HCT116 (cell line): ENCODE data around the gene ANKRD44. TPM values are rescaled to one million over a fixed set of nuclear protein-coding genes. Genes with fewer than 3 reads are reported as not detected.

Experiments used
- ATAC-seq: fragments of 200-7000 bp; cut with Tn5 transposase; 2 replicates; pipeline ENCODE4 v1.9.1; 2020; ENCODE audit warnings: mild to moderate bottlenecking, moderate library complexity
- BruUV-seq: library from RNA; stranded (reverse); fragments of 400-500 nt; replicated peaks from 2 replicates; lab custom pipeline; 2021; lab: Mats Ljungman, UMichigan
- CTCF ChIA-PET: fragments of 300-600 bp; sonication (Branson Sonifier 250); formaldehyde crosslinking; loops from one replicate; lab custom pipeline; 2021; ENCODE audit warnings: antibody characterized with exemption; lab: Charles Lee
- POLR2A ChIA-PET: fragments of 300-600, 350-600 bp; sonication (Branson Sonifier 250); formaldehyde crosslinking; loops from one replicate; lab custom pipeline; 2021; ENCODE audit warnings: antibody characterized with exemption; lab: Charles Lee
- RAD21 ChIA-PET, 2 experiments: fragments of 300-600 bp; sonication (Branson Sonifier 250); formaldehyde crosslinking; loops; one replicate each; lab custom pipeline; 2023; ENCODE audit warnings: low total read pairs in 2 of 2; ENCODE audit not compliant: uncharacterized antibody in 2 of 2, unreplicated experiment in 2 of 2, low non-redundant PET in 1 of 2; lab: Charles Lee
- DNase-seq: peaks from one replicate; pipeline ENCODE4 v3.0.0-alpha.2; 2010; ENCODE audit warnings: low read depth, low spot score
- H2AFZ ChIP-seq: fragments of 200-600 bp; shearing (Covaris generic), sonication (generic); 2 replicates; pipeline ENCODE4 v1.6.1; 2017; ENCODE audit warnings: low read depth, mixed run types, mixed read lengths, antibody characterized with exemption, low read length; ENCODE audit not compliant: poor library complexity, severe bottlenecking
- H3K27ac ChIP-seq: 2 replicates; pipeline ENCODE4 v1.5.1; 2012; ENCODE audit warnings: low read depth, low read length
- H3K27me3 ChIP-seq: fragments of 200-600 bp; sonication (generic); 2 replicates; pipeline ENCODE4 v1.6.1; 2016; ENCODE audit warnings: mixed run types, low read length, mixed read lengths; ENCODE audit not compliant: insufficient read depth
- H3K36me3 ChIP-seq, 2 experiments: fragments of 200-500 bp in 1 of 2; fragments of 200-600 bp in 1 of 2; sonication (Bioruptor generic) in 1 of 2; sonication (generic) in 1 of 2; 2 replicates each; pipeline versions ENCODE4 v1.5.1 to v1.6.1; 2014 to 2016; ENCODE audit warnings: low read length in 2 of 2, inconsistent platforms in 1 of 2, mixed read lengths in 1 of 2, mixed run types in 1 of 2; ENCODE audit not compliant: insufficient read depth in 2 of 2, control insufficient read depth in 1 of 2
- H3K4me1 ChIP-seq, 2 experiments: fragments of 200-600 bp in 1 of 2; sonication (generic) in 1 of 2; 2 replicates each; pipeline versions ENCODE4 v1.5.1 to v1.6.1; 2012 to 2017; ENCODE audit warnings: low read length in 2 of 2, inconsistent platforms in 1 of 2, mild to moderate bottlenecking in 1 of 2, mixed read lengths in 1 of 2, mixed run types in 1 of 2, moderate library complexity in 1 of 2; ENCODE audit not compliant: insufficient read depth in 2 of 2, control insufficient read depth in 1 of 2
- H3K4me2 ChIP-seq: fragments of 200-600 bp; sonication (generic); 2 replicates; pipeline ENCODE4 v1.6.1; 2017; ENCODE audit warnings: mixed run types, low read length, mixed read lengths
- H3K4me3 ChIP-seq, 2 experiments: fragments of 200-600 bp in 1 of 2; sonication (generic) in 1 of 2; replicated peaks in 1 of 2; 2 replicates each; pipeline ENCODE4 v1.5.1; 2011 to 2016; ENCODE audit warnings: low read length in 2 of 2, control low read depth in 1 of 2, low read depth in 1 of 2, mild to moderate bottlenecking in 1 of 2, mixed read lengths in 1 of 2, mixed run types in 1 of 2
- H3K79me2 ChIP-seq: fragments of 200-600 bp; sonication (generic); 2 replicates; pipeline ENCODE4 v1.6.1; 2017; ENCODE audit warnings: mild to moderate bottlenecking, mixed run types, low read length, moderate library complexity, mixed read lengths; ENCODE audit not compliant: insufficient read depth
- H3K9ac ChIP-seq: fragments of 200-600 bp; sonication (generic); 2 replicates; pipeline ENCODE4 v1.6.1; 2016; ENCODE audit warnings: low read length, mixed read lengths
- H3K9me2 ChIP-seq: fragments of 200-600 bp; sonication (generic), shearing (Covaris generic); 2 replicates; pipeline ENCODE4 v1.6.1; 2017; ENCODE audit warnings: mixed run types, mild to moderate bottlenecking, moderate library complexity; ENCODE audit not compliant: insufficient read depth
- H3K9me3 ChIP-seq, 2 experiments: fragments of 200-500 bp in 1 of 2; fragments of 200-600 bp in 1 of 2; sonication (Bioruptor generic) in 1 of 2; sonication (generic) in 1 of 2; 2 replicates each; pipeline ENCODE4 v1.6.1; 2014 to 2017; ENCODE audit warnings: low read length in 2 of 2, mixed read lengths in 2 of 2, inconsistent platforms in 1 of 2, low read depth in 1 of 2, mild to moderate bottlenecking in 1 of 2, mixed run types in 1 of 2, moderate library complexity in 1 of 2; ENCODE audit not compliant: control insufficient read depth in 1 of 2, insufficient read depth in 1 of 2
- H4K20me1 ChIP-seq: fragments of 200-600 bp; sonication (generic), shearing (Covaris generic); 2 replicates; pipeline ENCODE4 v1.6.1; 2017; ENCODE audit warnings: mixed run types, mild to moderate bottlenecking, moderate library complexity; ENCODE audit not compliant: insufficient read depth
- ATF3 ChIP-seq: IDR thresholded peaks from 2 replicates; pipeline ENCODE4 v1.6.1; 2012
- CBX3 ChIP-seq: IDR thresholded peaks from 2 replicates; pipeline ENCODE4 v1.6.1; 2012; ENCODE audit warnings: low read depth
- EGR1 ChIP-seq: IDR thresholded peaks from 2 replicates; pipeline ENCODE4 v1.6.1; 2012; ENCODE audit warnings: low read depth
- ELF1 ChIP-seq: IDR thresholded peaks from 2 replicates; pipeline ENCODE4 v1.6.1; 2012; ENCODE audit warnings: low read depth, borderline replicate concordance
- EZH2phosphoT487 ChIP-seq: fragments of 200-600 bp; IDR thresholded peaks from 2 replicates; pipeline ENCODE4 v1.6.1; 2018; ENCODE audit warnings: antibody characterized with exemption, borderline replicate concordance
- POLR2A ChIP-seq: IDR thresholded peaks from 2 replicates; pipeline ENCODE4 v1.7.0; 2011; ENCODE audit warnings: borderline replicate concordance; ENCODE audit not compliant: insufficient read depth, insufficient read length; ENCODE audit errors: extremely low read depth
- RAD21 ChIP-seq: IDR thresholded peaks from 2 replicates; pipeline ENCODE4 v1.6.1; 2012; ENCODE audit warnings: low read depth, mild to moderate bottlenecking
- REST ChIP-seq: IDR thresholded peaks from 2 replicates; pipeline ENCODE4 v1.6.1; 2012; ENCODE audit warnings: low read depth
- TCF7L2 ChIP-seq: IDR thresholded peaks from 2 replicates; pipeline ENCODE4 v1.7.0; 2011; ENCODE audit warnings: borderline replicate concordance, inconsistent platforms; ENCODE audit not compliant: insufficient read depth, insufficient read length; ENCODE audit errors: extremely low read depth
- ZBTB33 ChIP-seq: IDR thresholded peaks from 2 replicates; pipeline ENCODE4 v1.6.1; 2011; ENCODE audit warnings: mild to moderate bottlenecking, low read length, moderate library complexity; ENCODE audit not compliant: insufficient replicate concordance; ENCODE audit errors: extremely low read depth
- ZFX ChIP-seq: fragments of 450-650 bp; IDR thresholded peaks from 2 replicates; pipeline ENCODE4 v1.6.1; 2017
- intact Hi-C: fragments of 100-400 bp; cut with micrococcal nuclease; formaldehyde crosslinking; loops from 2 replicates; pipeline ENCODE4 v1.10.0; 2022
- total RNA-seq: library from RNA; stranded (reverse); gene quantifications from one replicate; pipeline ENCODE4 v1.2.1, GENCODE V29; 2021; ENCODE audit not compliant: unreplicated experiment

The ANKRD44 gene
- total RNA-seq, 1 experiment from 2014 or later, result 2.7 TPM

- no TSS peak for BruUV-seq
- no peak overlapping the region for H3K27ac ChIP-seq
- ATAC-seq, result no peak
- ChIA-PET RAD21 (no interaction called here), POLR2A (no interaction called here), CTCF (no interaction called here)
- intact Hi-C loops, result no loop called here
- no peak overlapping the region for H3K9ac ChIP-seq
- DNase-seq, result no peak
- TF ChIP-seq CBX3 (no peak), RAD21 (no peak), POLR2A (no peak), ATF3 (no peak), EZH2phosphoT487 (no peak), REST (no peak), ELF1 (no peak), ZBTB33 (no peak), TCF7L2 (no peak), EGR1 (no peak), ZFX (no peak)
- H4K20me1 ChIP-seq, result no peaks in the 10 kb centered on the region
- H3K9me3 ChIP-seq, result no peaks in the 10 kb centered on the region
- no peaks in the 10 kb centered on the region for H3K9me2 ChIP-seq
- no peaks in the 10 kb centered on the region for H3K79me2 ChIP-seq
- no peak overlapping the region for H2AFZ ChIP-seq
- no peaks in the 10 kb centered on the region for H3K36me3 ChIP-seq
- no peaks in the 10 kb centered on the region for H3K27me3 ChIP-seq
- no peak overlapping the region for H3K4me2 ChIP-seq
- H3K4me1 ChIP-seq, result no peaks in the 10 kb centered on the region
- no peak overlapping the region for H3K4me3 ChIP-seq
Observed at GRCh38 chr2:197259470-197259999, 51.0 kb downstream of the ANKRD44 start.
